HG02763 (cell line): ENCODE data around the gene FAM83C.
A peak's percentile ranks its signal among the peaks of the same experiment; 100 is the strongest.

Experiments
- ATAC-seq: cut with Tn5 transposase; IDR thresholded peaks from one replicate; pipeline ENCODE4 v1.9.1; 2021; ENCODE audit warnings: mild to moderate bottlenecking, moderate library complexity; ENCODE audit not compliant: unreplicated experiment

Gene FAM83C

GRCh38 chr20:35284267-35284991 lies 7.8 kb downstream of the FAM83C start, which contains the start of gene EIF6:
Gene EIF6, minus strand, starts transcription at chr20:35284772. Its CDS starts 285 bp downstream, at chr20:35284487.
- peak; percentile 69 for ATAC-seq

- peak; percentile 27 for ATAC-seq
Measured at GRCh38 chr20:35283441-35284266, 8.6 kb downstream of the FAM83C start.

- ATAC-seq = no peak
Measured at GRCh38 chr20:35281506-35282101, 10.6 kb downstream of the FAM83C start.

GRCh38 chr20:35280523-35280922 lies 11.7 kb downstream of the FAM83C start:
- no peak for ATAC-seq

GRCh38 chr20:35279533-35280174 lies 12.6 kb downstream of the FAM83C start:
- no peak for ATAC-seq

GRCh38 chr20:35279040-35279439 lies 13.2 kb downstream of the FAM83C start:
- no peak for ATAC-seq

- peak; percentile 74 for ATAC-seq
Measured at GRCh38 chr20:35277531-35278395, 14.5 kb downstream of the FAM83C start, which contains the start of gene MMP24OS. Gene MMP24OS, minus strand, starts transcription at chr20:35278122. Its CDS starts 193 bp downstream, at chr20:35277929.

- ATAC-seq = no peak
Measured at GRCh38 chr20:35277127-35277526, 15.1 kb downstream of the FAM83C start.

GRCh38 chr20:35276408-35276807 lies 15.8 kb downstream of the FAM83C start:
- no peak for ATAC-seq

- no peak for ATAC-seq
Measured at GRCh38 chr20:35275741-35276251, 16.4 kb downstream of the FAM83C start.

GRCh38 chr20:35274172-35275092 lies 17.8 kb downstream of the FAM83C start:
- no peak for ATAC-seq

GRCh38 chr20:35273449-35274171 lies 18.6 kb downstream of the FAM83C start:
- ATAC-seq = no peak

- ATAC-seq = no peak
Measured at GRCh38 chr20:35271904-35272303, 20.3 kb downstream of the FAM83C start.

GRCh38 chr20:35271073-35271882 lies 20.9 kb downstream of the FAM83C start:
- ATAC-seq = no peak

GRCh38 chr20:35270021-35270902 lies 22.0 kb downstream of the FAM83C start:
- no peak for ATAC-seq

GRCh38 chr20:35269055-35269781 lies 23.0 kb downstream of the FAM83C start:
- no peak for ATAC-seq
